Measurements from ENCODE around the gene ELFN2. TPM values are rescaled to one million over a fixed set of nuclear protein-coding genes. Genes with fewer than 3 reads are reported as not detected.

The ELFN2 gene, protein sequence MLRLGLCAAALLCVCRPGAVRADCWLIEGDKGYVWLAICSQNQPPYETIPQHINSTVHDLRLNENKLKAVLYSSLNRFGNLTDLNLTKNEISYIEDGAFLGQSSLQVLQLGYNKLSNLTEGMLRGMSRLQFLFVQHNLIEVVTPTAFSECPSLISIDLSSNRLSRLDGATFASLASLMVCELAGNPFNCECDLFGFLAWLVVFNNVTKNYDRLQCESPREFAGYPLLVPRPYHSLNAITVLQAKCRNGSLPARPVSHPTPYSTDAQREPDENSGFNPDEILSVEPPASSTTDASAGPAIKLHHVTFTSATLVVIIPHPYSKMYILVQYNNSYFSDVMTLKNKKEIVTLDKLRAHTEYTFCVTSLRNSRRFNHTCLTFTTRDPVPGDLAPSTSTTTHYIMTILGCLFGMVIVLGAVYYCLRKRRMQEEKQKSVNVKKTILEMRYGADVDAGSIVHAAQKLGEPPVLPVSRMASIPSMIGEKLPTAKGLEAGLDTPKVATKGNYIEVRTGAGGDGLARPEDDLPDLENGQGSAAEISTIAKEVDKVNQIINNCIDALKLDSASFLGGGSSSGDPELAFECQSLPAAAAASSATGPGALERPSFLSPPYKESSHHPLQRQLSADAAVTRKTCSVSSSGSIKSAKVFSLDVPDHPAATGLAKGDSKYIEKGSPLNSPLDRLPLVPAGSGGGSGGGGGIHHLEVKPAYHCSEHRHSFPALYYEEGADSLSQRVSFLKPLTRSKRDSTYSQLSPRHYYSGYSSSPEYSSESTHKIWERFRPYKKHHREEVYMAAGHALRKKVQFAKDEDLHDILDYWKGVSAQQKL
- polyA plus RNA-seq (2013), result 0.49 and 0.51 TPM in 2 replicates

DNA sequence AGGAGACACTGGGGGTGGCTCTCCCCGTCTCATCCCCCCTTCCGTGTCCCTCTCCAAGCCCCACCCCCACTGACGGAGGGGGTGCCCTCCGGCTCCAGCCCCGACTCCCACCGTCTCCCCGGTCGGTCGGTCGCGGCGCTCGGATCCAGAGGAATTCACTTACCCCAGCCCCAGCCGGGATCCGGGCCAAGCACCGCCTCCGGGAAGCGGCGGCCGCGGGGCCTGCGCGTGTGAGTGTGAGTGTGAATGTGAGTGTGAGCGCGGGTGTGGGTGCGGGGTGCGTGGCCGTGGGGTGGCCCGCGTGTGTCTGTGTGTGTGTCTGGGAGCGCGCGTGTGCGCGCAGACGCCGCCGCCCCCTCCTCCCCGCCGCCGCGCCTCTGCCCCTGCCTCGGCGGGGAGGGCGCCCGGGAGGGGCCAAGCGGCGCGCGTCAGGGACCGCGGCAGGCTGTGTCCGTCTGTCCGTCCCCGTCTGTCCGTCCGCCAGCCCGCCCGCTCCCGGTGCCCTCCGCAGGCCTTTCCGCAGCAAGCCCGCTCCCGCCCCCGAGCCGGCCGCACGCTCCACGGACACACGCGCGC is at the start of gene ELFN2:
TSS of gene ELFN2 (minus strand) at position 345 of the 576 bp plus-strand sequence. CDS start 51,945 bp downstream, outside the sequence.
- Histone ChIP-seq H3K4me1 (ENCODE audit: control insufficient read depth in 1 of 2, insufficient read depth in 2 of 2, low read length in 2 of 2) (no peaks in the 10 kb centered on the region), H3K4me3 (ENCODE audit: low read depth, low read length) (no peak within 1 kb of the TSS), H3K27me3 (ENCODE audit: insufficient read depth, low read length) (peaks cover 45% of the 10 kb centered on the region), H3K9me3 (ENCODE audit: insufficient read depth, low read depth, low read length) (peaks cover 8% of the 10 kb centered on the region), H3K23ac (ENCODE audit: low read length) (no peak within 1 kb of the TSS), H3K79me1 (ENCODE audit: low read length) (no peaks in the 10 kb centered on the region), H2BK12ac (ENCODE audit: low read length) (no peak within 1 kb of the TSS), H2BK120ac (ENCODE audit: insufficient read depth, low read length, poor library complexity) (no peak within 1 kb of the TSS), H3K18ac (ENCODE audit: low read length) (no peak within 1 kb of the TSS), H2BK5ac (ENCODE audit: low read depth, low read length, poor library complexity) (no peak within 1 kb of the TSS), H3K9ac (ENCODE audit: low read length) (no peak within 1 kb of the TSS), H3K79me2 (ENCODE audit: control insufficient read depth, insufficient read depth, low read length, poor library complexity) (no peaks in the 10 kb centered on the region), H2AFZ (ENCODE audit: insufficient read depth, low read length, poor library complexity) (no peak within 1 kb of the TSS), H4K91ac (ENCODE audit: low read depth, low read length) (no peak within 1 kb of the TSS), H3K27ac (ENCODE audit: low read depth, low read length) (no peak within 1 kb of the TSS), H4K8ac (ENCODE audit: low read depth, low read length) (no peak within 1 kb of the TSS), H3K14ac (ENCODE audit: low read length) (no peak within 1 kb of the TSS), H3K4ac (ENCODE audit: low read depth, low read length) (no peak within 1 kb of the TSS), H4K12ac (ENCODE audit: low read depth, low read length) (no peak within 1 kb of the TSS), H3K36me3 (ENCODE audit: control insufficient read depth in 1 of 2, insufficient read depth in 2 of 2, low read length in 2 of 2) (no peaks in the 10 kb centered on the region), H2AK5ac (ENCODE audit: low read length) (no peak within 1 kb of the TSS), H3K4me2 (ENCODE audit: low read length) (peak within 1 kb of the TSS; percentile 54)
- no CpG with 5 or more reads among the region's 72 CpGs for WGBS (ENCODE audit: extremely low coverage, insufficient coverage, insufficient read length)
- no peak for DNase-seq

DNA sequence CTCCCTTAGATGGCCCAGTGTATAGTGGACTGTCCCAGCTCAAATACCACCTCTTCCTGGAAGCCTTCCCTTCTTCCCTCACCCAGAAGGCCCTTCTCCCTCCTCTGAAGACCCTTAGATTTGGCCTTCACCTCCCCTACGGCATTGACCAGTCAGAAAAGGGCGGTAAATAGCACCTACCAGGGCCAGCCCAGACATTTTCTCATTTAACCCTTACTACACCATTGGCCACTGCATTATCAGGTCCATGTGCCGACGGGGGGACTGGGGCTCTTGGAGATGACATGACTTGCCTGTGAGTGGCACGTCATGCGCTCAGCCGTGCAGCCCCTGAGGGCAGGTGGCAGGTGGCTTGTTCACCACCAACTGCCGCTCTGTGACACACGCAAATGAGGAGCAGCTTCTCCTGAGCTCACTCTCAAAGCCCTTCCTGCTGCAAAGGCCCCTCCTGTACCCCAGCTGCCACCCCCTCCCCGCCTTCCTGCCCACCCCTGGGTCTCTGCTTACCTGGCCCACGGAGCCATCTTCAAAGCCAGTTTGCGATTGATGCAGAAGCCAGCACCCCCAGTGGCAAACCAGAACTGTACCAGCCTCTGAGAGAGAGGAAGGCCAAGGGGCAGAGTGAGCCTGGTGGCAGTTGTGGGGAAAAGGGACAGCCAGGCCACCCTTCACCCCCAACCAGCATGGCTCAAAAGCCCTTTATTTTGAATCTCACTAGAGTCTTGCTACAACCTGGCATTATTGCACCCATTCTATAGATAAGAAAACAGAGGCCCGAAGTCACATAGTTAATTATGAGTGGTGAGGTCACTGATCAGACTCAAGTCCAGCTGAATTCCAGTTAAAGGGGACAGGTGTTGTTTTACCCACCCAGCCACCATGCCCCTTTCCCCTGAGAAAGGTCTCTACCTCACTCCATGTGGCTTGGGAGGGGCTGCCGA is 49.4 kb upstream of the ELFN2 start:
- no peaks in the 10 kb centered on the region for H3K79me1 ChIP-seq (ENCODE audit: low read length)

DNA sequence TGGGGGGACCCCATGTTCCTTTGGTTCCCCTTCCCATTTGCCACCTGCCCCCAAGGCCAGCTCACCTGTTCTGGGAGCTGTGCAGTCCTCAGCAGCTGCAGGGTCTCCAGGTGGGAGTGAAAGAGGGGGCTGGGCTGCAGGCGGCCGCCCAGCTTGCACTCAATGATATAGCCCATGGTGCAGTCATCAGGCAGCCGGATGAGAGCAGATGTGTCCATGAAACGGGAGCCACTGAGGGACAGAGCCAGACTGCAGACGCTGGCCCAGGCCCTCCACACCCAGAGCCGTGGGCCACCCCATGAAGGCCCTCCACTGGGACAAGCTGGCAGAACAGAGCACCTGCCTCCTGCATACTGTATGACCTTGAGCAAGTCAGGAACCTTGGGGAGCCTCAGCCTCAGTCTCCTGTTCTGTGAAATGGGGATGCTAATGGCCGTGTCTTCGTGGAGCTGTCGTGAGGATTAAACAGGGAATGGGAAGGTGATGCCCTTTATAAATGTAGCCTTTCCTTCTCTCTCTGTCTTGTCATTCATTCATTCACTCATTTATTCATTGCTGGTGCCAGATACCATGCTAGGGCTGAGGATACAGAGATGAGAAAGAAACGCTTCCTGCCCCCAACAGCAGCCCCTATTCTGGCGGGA is 47.3 kb upstream of the ELFN2 start:
- no peak overlapping the region for H4K8ac ChIP-seq (ENCODE audit: low read depth, low read length)

More for the DNA sequence above, 49.4 kb upstream of the ELFN2 start:
- H3K9me3 ChIP-seq (ENCODE audit: insufficient read depth, low read depth, low read length), result no peaks in the 10 kb centered on the region
- no peak overlapping the region for H2AK5ac ChIP-seq (ENCODE audit: low read length)
- no peaks in the 10 kb centered on the region for H3K79me2 ChIP-seq (ENCODE audit: control insufficient read depth, insufficient read depth, low read length, poor library complexity)
- H2BK12ac ChIP-seq (ENCODE audit: low read length), result no peak overlapping the region
- no peak overlapping the region for H3K18ac ChIP-seq (ENCODE audit: low read length)
- H3K4me1 ChIP-seq (ENCODE audit: control insufficient read depth in 1 of 2, insufficient read depth in 2 of 2, low read length in 2 of 2), result no peaks in the 10 kb centered on the region
- H3K4me2 ChIP-seq (ENCODE audit: low read length), result no peak overlapping the region
- H2BK5ac ChIP-seq (ENCODE audit: low read depth, low read length, poor library complexity), result no peak overlapping the region
- WGBS (ENCODE audit: extremely low coverage, insufficient coverage, insufficient read length), result no CpG with 5 or more reads among the region's 14 CpGs
- no peak for DNase-seq
- H2AFZ ChIP-seq (ENCODE audit: insufficient read depth, low read length, poor library complexity), result no peak overlapping the region
- no peak overlapping the region for H4K12ac ChIP-seq (ENCODE audit: low read depth, low read length)
- no peak overlapping the region for H3K27ac ChIP-seq (ENCODE audit: low read depth, low read length)
- no peak overlapping the region for H3K9ac ChIP-seq (ENCODE audit: low read length)
- H3K27me3 ChIP-seq (ENCODE audit: insufficient read depth, low read length), result no peaks in the 10 kb centered on the region
- no peak overlapping the region for H3K23ac ChIP-seq (ENCODE audit: low read length)
- H4K8ac ChIP-seq (ENCODE audit: low read depth, low read length), result no peak overlapping the region
- no peak overlapping the region for H2BK120ac ChIP-seq (ENCODE audit: insufficient read depth, low read length, poor library complexity)
- H3K14ac ChIP-seq (ENCODE audit: low read length), result no peak overlapping the region
- H3K4ac ChIP-seq (ENCODE audit: low read depth, low read length), result no peak overlapping the region
- no peak overlapping the region for H4K91ac ChIP-seq (ENCODE audit: low read depth, low read length)
- no peak overlapping the region for H3K4me3 ChIP-seq (ENCODE audit: low read depth, low read length)
- H3K36me3 ChIP-seq (ENCODE audit: control insufficient read depth in 1 of 2, insufficient read depth in 2 of 2, low read length in 2 of 2), result no peaks in the 10 kb centered on the region

More for the DNA sequence above, 47.3 kb upstream of the ELFN2 start:
- Histone ChIP-seq H3K4me3 (ENCODE audit: low read depth, low read length) (no peak overlapping the region), H4K12ac (ENCODE audit: low read depth, low read length) (no peak overlapping the region), H2BK120ac (ENCODE audit: insufficient read depth, low read length, poor library complexity) (no peak overlapping the region), H3K79me2 (ENCODE audit: control insufficient read depth, insufficient read depth, low read length, poor library complexity) (no peaks in the 10 kb centered on the region), H3K4ac (ENCODE audit: low read depth, low read length) (no peak overlapping the region), H4K91ac (ENCODE audit: low read depth, low read length) (no peak overlapping the region), H3K27ac (ENCODE audit: low read depth, low read length) (no peak overlapping the region), H3K4me2 (ENCODE audit: low read length) (no peak overlapping the region), H3K9me3 (ENCODE audit: insufficient read depth, low read depth, low read length) (no peaks in the 10 kb centered on the region), H3K18ac (ENCODE audit: low read length) (no peak overlapping the region), H3K9ac (ENCODE audit: low read length) (no peak overlapping the region), H3K79me1 (ENCODE audit: low read length) (no peaks in the 10 kb centered on the region), H3K36me3 (ENCODE audit: control insufficient read depth in 1 of 2, insufficient read depth in 2 of 2, low read length in 2 of 2) (no peaks in the 10 kb centered on the region), H2AK5ac (ENCODE audit: low read length) (no peak overlapping the region), H3K14ac (ENCODE audit: low read length) (no peak overlapping the region), H2AFZ (ENCODE audit: insufficient read depth, low read length, poor library complexity) (no peak overlapping the region), H3K23ac (ENCODE audit: low read length) (no peak overlapping the region), H3K4me1 (ENCODE audit: control insufficient read depth in 1 of 2, insufficient read depth in 2 of 2, low read length in 2 of 2) (no peaks in the 10 kb centered on the region), H2BK5ac (ENCODE audit: low read depth, low read length, poor library complexity) (no peak overlapping the region), H2BK12ac (ENCODE audit: low read length) (no peak overlapping the region), H3K27me3 (ENCODE audit: insufficient read depth, low read length) (no peaks in the 10 kb centered on the region)
- no peak for DNase-seq
- no CpG with 5 or more reads among the region's 11 CpGs for WGBS (ENCODE audit: extremely low coverage, insufficient coverage, insufficient read length)

Measured in trophoblast cell (in vitro differentiated cells and primary cell).